ENCODE results near the gene MPIG6B. TPM values are rescaled to one million over a fixed set of nuclear protein-coding genes. Genes with fewer than 3 reads are reported as not detected.

The MPIG6B gene
- total and polyA plus RNA-seq, 4 donors: 0.08 to 10.7 (median 0.24) TPM

DNA sequence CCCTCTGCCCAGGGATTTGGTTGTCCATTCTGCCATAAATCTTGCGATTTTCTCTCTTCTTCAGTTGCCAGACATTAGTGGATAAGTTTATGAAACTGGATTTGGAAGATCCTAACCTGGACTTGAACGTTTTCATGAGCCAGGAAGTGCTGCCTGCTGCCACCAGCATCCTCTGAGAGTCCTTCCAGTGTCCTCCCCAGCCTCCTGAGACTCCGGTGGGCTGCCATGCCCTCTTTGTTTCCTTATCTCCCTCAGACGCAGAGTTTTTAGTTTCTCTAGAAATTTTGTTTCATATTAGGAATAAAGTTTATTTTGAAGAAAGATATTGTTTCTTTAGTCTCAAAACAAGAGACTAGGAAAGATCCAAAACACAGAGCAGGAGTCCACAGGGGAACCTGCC lies 39.2 kb downstream of the MPIG6B start, which contains the start of gene SAPCD1:
Gene SAPCD1 (plus strand): TSS at position 301 of the 400 bp plus-strand sequence. CDS start 399 bp downstream, outside the sequence.
- TF ChIP-seq JUND (IDR thresholded peaks at IDR 0.05) (no peak), RAD21 (IDR thresholded peaks at IDR 0.05) (no peak), TAF1 (conservative IDR thresholded peaks at IDR 0.05) (no peak), RXRA (IDR thresholded peaks at IDR 0.05) (no peak), EGR1 (IDR thresholded peaks at IDR 0.05; ENCODE audit: low read depth in 2 of 2) (no peak), SP1 (IDR thresholded peaks at IDR 0.05) (no peak), YY1 (IDR thresholded peaks at IDR 0.05) (no peak), HNF4G (IDR thresholded peaks at IDR 0.05) (no peak), GABPA (IDR thresholded peaks at IDR 0.05 in 1 of 2, conservative IDR thresholded peaks at IDR 0.05 in 1 of 2) (no peak), FOXA2 (IDR thresholded peaks at IDR 0.05) (no peak), NR2F2 (IDR thresholded peaks at IDR 0.05) (no peak), FOXA1 (IDR thresholded peaks at IDR 0.05) (no peak), HNF4A (conservative IDR thresholded peaks at IDR 0.05) (no peak)
- TF ChIP-seq, protein P1, sequence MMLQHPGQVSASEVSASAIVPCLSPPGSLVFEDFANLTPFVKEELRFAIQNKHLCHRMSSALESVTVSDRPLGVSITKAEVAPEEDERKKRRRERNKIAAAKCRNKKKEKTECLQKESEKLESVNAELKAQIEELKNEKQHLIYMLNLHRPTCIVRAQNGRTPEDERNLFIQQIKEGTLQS (IDR thresholded peaks at IDR 0.05): no peak
- TF ChIP-seq, protein P2, sequence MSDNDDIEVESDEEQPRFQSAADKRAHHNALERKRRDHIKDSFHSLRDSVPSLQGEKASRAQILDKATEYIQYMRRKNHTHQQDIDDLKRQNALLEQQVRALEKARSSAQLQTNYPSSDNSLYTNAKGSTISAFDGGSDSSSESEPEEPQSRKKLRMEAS (IDR thresholded peaks at IDR 0.05): no peak
- TF ChIP-seq, protein P3, sequence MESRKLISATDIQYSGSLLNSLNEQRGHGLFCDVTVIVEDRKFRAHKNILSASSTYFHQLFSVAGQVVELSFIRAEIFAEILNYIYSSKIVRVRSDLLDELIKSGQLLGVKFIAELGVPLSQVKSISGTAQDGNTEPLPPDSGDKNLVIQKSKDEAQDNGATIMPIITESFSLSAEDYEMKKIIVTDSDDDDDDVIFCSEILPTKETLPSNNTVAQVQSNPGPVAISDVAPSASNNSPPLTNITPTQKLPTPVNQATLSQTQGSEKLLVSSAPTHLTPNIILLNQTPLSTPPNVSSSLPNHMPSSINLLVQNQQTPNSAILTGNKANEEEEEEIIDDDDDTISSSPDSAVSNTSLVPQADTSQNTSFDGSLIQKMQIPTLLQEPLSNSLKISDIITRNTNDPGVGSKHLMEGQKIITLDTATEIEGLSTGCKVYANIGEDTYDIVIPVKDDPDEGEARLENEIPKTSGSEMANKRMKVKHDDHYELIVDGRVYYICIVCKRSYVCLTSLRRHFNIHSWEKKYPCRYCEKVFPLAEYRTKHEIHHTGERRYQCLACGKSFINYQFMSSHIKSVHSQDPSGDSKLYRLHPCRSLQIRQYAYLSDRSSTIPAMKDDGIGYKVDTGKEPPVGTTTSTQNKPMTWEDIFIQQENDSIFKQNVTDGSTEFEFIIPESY (IDR thresholded peaks at IDR 0.05): no peak
- TF ChIP-seq, protein P4, sequence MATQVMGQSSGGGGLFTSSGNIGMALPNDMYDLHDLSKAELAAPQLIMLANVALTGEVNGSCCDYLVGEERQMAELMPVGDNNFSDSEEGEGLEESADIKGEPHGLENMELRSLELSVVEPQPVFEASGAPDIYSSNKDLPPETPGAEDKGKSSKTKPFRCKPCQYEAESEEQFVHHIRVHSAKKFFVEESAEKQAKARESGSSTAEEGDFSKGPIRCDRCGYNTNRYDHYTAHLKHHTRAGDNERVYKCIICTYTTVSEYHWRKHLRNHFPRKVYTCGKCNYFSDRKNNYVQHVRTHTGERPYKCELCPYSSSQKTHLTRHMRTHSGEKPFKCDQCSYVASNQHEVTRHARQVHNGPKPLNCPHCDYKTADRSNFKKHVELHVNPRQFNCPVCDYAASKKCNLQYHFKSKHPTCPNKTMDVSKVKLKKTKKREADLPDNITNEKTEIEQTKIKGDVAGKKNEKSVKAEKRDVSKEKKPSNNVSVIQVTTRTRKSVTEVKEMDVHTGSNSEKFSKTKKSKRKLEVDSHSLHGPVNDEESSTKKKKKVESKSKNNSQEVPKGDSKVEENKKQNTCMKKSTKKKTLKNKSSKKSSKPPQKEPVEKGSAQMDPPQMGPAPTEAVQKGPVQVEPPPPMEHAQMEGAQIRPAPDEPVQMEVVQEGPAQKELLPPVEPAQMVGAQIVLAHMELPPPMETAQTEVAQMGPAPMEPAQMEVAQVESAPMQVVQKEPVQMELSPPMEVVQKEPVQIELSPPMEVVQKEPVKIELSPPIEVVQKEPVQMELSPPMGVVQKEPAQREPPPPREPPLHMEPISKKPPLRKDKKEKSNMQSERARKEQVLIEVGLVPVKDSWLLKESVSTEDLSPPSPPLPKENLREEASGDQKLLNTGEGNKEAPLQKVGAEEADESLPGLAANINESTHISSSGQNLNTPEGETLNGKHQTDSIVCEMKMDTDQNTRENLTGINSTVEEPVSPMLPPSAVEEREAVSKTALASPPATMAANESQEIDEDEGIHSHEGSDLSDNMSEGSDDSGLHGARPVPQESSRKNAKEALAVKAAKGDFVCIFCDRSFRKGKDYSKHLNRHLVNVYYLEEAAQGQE (IDR thresholded peaks at IDR 0.05): no peak
- TF ChIP-seq, protein P5, sequence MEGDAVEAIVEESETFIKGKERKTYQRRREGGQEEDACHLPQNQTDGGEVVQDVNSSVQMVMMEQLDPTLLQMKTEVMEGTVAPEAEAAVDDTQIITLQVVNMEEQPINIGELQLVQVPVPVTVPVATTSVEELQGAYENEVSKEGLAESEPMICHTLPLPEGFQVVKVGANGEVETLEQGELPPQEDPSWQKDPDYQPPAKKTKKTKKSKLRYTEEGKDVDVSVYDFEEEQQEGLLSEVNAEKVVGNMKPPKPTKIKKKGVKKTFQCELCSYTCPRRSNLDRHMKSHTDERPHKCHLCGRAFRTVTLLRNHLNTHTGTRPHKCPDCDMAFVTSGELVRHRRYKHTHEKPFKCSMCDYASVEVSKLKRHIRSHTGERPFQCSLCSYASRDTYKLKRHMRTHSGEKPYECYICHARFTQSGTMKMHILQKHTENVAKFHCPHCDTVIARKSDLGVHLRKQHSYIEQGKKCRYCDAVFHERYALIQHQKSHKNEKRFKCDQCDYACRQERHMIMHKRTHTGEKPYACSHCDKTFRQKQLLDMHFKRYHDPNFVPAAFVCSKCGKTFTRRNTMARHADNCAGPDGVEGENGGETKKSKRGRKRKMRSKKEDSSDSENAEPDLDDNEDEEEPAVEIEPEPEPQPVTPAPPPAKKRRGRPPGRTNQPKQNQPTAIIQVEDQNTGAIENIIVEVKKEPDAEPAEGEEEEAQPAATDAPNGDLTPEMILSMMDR (IDR thresholded peaks at IDR 0.05; ENCODE audit: low read depth, low read length, missing input control): no peak
- Histone ChIP-seq H3K27me3 (ENCODE audit: control insufficient read depth in 4 of 4, insufficient read depth in 4 of 4, low read length in 3 of 4) (no peaks in the 10 kb centered on the region), H3K4me1 (ENCODE audit: control insufficient read depth in 4 of 4, insufficient read depth in 4 of 4, low read length in 3 of 4) (no peaks in the 10 kb centered on the region), H3K9me3 (ENCODE audit: control insufficient read depth in 4 of 4, low read length in 3 of 4) (no peaks in the 10 kb centered on the region), H3K4me3 (ENCODE audit: low read depth in 1 of 3, low read length in 3 of 3) (no peak within 1 kb of the TSS), H3K27ac (ENCODE audit: low read depth in 1 of 2, low read length in 2 of 2) (no peak within 1 kb of the TSS), H3K9ac (ENCODE audit: low read depth in 1 of 2, low read length in 2 of 2) (no peak within 1 kb of the TSS), H3K36me3 (ENCODE audit: control insufficient read depth in 4 of 4, insufficient read depth in 3 of 4, low read depth in 1 of 4, low read length in 3 of 4) (no peaks in the 10 kb centered on the region)
- 84% methylated on average over 4 of the region's 4 CpGs for WGBS
- DNase-seq (ENCODE audit: low spot score): no peak
